C4-2B (cell line): Measurements from ENCODE around the gene STX12.

Source experiments
- ZFX ChIP-seq: fragments of 450-650 bp; IDR thresholded peaks from 2 replicates; pipeline ENCODE4 v1.6.1; 2017
- TF ChIP-seq, protein P1 (sequence below): fragments of 450-650 bp; conservative IDR thresholded peaks from 2 replicates; pipeline ENCODE4 v1.5.1; 2017; ENCODE audit warnings: mild to moderate bottlenecking

DNA sequence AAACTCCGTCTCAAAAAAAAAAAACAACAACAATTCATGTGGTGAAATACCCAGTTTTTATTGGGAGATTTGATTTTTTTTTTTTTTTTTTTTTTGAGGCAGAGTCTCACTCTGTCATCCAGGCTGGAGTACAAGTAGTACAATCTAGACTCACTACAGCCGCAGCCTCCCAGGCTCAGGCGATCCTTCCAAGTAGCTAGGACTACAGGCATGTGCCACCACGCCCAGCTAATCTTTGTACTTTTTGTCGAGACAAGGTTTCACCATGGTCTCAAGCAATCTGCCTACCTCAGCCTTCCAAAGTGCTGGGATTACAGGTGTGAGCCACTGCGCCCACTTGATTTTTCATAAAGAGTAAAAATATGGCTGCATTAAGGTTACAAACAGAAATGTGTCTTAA lies 31.9 kb upstream of the STX12 start:
- TF ChIP-seq, protein P1, sequence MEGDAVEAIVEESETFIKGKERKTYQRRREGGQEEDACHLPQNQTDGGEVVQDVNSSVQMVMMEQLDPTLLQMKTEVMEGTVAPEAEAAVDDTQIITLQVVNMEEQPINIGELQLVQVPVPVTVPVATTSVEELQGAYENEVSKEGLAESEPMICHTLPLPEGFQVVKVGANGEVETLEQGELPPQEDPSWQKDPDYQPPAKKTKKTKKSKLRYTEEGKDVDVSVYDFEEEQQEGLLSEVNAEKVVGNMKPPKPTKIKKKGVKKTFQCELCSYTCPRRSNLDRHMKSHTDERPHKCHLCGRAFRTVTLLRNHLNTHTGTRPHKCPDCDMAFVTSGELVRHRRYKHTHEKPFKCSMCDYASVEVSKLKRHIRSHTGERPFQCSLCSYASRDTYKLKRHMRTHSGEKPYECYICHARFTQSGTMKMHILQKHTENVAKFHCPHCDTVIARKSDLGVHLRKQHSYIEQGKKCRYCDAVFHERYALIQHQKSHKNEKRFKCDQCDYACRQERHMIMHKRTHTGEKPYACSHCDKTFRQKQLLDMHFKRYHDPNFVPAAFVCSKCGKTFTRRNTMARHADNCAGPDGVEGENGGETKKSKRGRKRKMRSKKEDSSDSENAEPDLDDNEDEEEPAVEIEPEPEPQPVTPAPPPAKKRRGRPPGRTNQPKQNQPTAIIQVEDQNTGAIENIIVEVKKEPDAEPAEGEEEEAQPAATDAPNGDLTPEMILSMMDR: no peak
- TF ChIP-seq ZFX: no peak
